ENCODE measurements around the gene SPTAN1.
"Not testable (repeated sequence)": the region's sequence is repeated elsewhere in the genome, so short reads cannot be mapped to it uniquely, and the experiment has no call there.

Gene SPTAN1

GRCh38 chr9:128552153-128552743 is at the start of gene SPTAN1:
Gene SPTAN1 (plus strand): TSS chr9:128552587. CDS start chr9:128566741, 14,154 bp downstream.
- DNase-seq (ENCODE audit: extremely low read depth in 1 of 2, low read depth in 1 of 2): peak; percentile 86 to 92

GRCh38 chr9:128503415-128503825 is 49.0 kb upstream of the SPTAN1 start:
- not testable (repeated sequence) for DNase-seq (ENCODE audit: extremely low read depth in 1 of 2, low read depth in 1 of 2)

GRCh38 chr9:128503870-128504269 is 48.5 kb upstream of the SPTAN1 start:
- no peak for DNase-seq (ENCODE audit: extremely low read depth in 1 of 2, low read depth in 1 of 2)

GRCh38 chr9:128504485-128505413 is 47.6 kb upstream of the SPTAN1 start, which contains the start of gene GLE1:
Gene GLE1 (plus strand): TSS chr9:128504719. CDS start chr9:128504806, 87 bp downstream.
- peak; percentile 86 to 98 for DNase-seq (ENCODE audit: extremely low read depth in 1 of 2, low read depth in 1 of 2)

- no peak for DNase-seq (ENCODE audit: extremely low read depth in 1 of 2, low read depth in 1 of 2)
Measured at GRCh38 chr9:128505414-128505765, 47.0 kb upstream of the SPTAN1 start.

- DNase-seq (ENCODE audit: extremely low read depth in 1 of 2, low read depth in 1 of 2): not testable (repeated sequence)
Measured at GRCh38 chr9:128505906-128506305, 46.5 kb upstream of the SPTAN1 start.

- DNase-seq (ENCODE audit: extremely low read depth in 1 of 2, low read depth in 1 of 2): no peak
Measured at GRCh38 chr9:128512820-128513219, 39.6 kb upstream of the SPTAN1 start.

GRCh38 chr9:128521956-128522355 is 30.4 kb upstream of the SPTAN1 start:
- DNase-seq (ENCODE audit: extremely low read depth in 1 of 2, low read depth in 1 of 2): no peak

GRCh38 chr9:128523199-128523925 is 29.0 kb upstream of the SPTAN1 start:
- no peak for DNase-seq (ENCODE audit: extremely low read depth in 1 of 2, low read depth in 1 of 2)

- no peak for DNase-seq (ENCODE audit: extremely low read depth in 1 of 2, low read depth in 1 of 2)
Measured at GRCh38 chr9:128526720-128527119, 25.7 kb upstream of the SPTAN1 start.

- DNase-seq (ENCODE audit: extremely low read depth in 1 of 2, low read depth in 1 of 2): no peak
Measured at GRCh38 chr9:128528445-128529160, 23.8 kb upstream of the SPTAN1 start.

- no peak for DNase-seq (ENCODE audit: extremely low read depth in 1 of 2, low read depth in 1 of 2)
Measured at GRCh38 chr9:128529191-128529590, 23.2 kb upstream of the SPTAN1 start.

GRCh38 chr9:128532581-128532980 is 19.8 kb upstream of the SPTAN1 start:
- no peak for DNase-seq (ENCODE audit: extremely low read depth in 1 of 2, low read depth in 1 of 2)

GRCh38 chr9:128540634-128541360 is 11.6 kb upstream of the SPTAN1 start:
- no peak for DNase-seq (ENCODE audit: extremely low read depth in 1 of 2, low read depth in 1 of 2)

- no peak for DNase-seq (ENCODE audit: extremely low read depth in 1 of 2, low read depth in 1 of 2)
Measured at GRCh38 chr9:128546504-128546903, 5.9 kb upstream of the SPTAN1 start.

- no peak for DNase-seq (ENCODE audit: extremely low read depth in 1 of 2, low read depth in 1 of 2)
Measured at GRCh38 chr9:128548876-128549275, 3.5 kb upstream of the SPTAN1 start.

GRCh38 chr9:128550226-128550625 is 2.2 kb upstream of the SPTAN1 start:
- DNase-seq (ENCODE audit: extremely low read depth in 1 of 2, low read depth in 1 of 2): no peak

- DNase-seq (ENCODE audit: extremely low read depth in 1 of 2, low read depth in 1 of 2): no peak
Measured at GRCh38 chr9:128550770-128551656, 1.4 kb upstream of the SPTAN1 start.

- DNase-seq (ENCODE audit: extremely low read depth in 1 of 2, low read depth in 1 of 2): no peak
Measured at GRCh38 chr9:128551657-128552152, 682 bp upstream of the SPTAN1 start.
